ENCODE data around the gene SCN1A. TPM values are rescaled to one million over a fixed set of nuclear protein-coding genes. Genes with fewer than 3 reads are reported as not detected.

The SCN1A gene
- total RNA-seq, 1 donor from 2014 or later: not detected

DNA sequence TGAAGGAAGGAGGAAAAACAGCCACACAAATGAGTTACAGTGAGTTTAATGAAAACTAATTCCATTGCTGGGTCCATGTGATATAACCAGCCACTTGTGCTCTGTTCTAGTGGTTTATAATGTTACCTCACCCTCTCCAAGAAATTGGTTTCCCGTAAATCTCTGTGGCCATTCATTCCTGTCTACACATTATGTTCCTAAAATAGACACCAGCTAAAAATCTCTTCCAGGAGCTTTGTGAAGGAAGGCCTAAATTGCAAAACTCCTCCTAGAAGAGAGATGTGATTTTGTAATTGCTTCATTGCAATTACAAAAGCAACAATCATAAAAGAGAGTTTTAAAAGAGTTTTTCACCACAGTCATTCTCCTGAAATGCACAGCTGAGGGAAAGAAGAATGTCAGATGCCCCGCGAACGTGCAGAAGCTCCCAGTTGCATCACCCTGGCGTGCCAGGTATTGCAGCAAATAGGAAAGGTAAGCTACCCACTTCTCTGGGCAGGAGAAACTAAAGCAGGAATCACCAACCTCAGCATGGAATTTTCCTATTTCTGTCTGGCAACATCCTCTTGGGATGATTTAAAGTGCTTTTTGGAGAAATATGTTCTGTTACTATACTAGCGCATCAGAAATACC is 1.7 kb downstream of the SCN1A start:
- Mint-ChIP-seq H3K4me3 (ENCODE audit: unreplicated experiment) (no peak overlapping the region), H3K9me3 (ENCODE audit: unreplicated experiment) (no peaks in the 10 kb centered on the region), H3K27me3 (ENCODE audit: unreplicated experiment) (peaks cover 22% of the 10 kb centered on the region), H3K36me3 (ENCODE audit: unreplicated experiment) (no peaks in the 10 kb centered on the region), H3K27ac (ENCODE audit: unreplicated experiment) (no peak overlapping the region), H3K4me1 (ENCODE audit: unreplicated experiment) (peaks cover 4% of the 10 kb centered on the region)
- no peak for DNase-seq (ENCODE audit: extremely low spot score, unreplicated experiment)
- TF ChIP-seq, protein P1, sequence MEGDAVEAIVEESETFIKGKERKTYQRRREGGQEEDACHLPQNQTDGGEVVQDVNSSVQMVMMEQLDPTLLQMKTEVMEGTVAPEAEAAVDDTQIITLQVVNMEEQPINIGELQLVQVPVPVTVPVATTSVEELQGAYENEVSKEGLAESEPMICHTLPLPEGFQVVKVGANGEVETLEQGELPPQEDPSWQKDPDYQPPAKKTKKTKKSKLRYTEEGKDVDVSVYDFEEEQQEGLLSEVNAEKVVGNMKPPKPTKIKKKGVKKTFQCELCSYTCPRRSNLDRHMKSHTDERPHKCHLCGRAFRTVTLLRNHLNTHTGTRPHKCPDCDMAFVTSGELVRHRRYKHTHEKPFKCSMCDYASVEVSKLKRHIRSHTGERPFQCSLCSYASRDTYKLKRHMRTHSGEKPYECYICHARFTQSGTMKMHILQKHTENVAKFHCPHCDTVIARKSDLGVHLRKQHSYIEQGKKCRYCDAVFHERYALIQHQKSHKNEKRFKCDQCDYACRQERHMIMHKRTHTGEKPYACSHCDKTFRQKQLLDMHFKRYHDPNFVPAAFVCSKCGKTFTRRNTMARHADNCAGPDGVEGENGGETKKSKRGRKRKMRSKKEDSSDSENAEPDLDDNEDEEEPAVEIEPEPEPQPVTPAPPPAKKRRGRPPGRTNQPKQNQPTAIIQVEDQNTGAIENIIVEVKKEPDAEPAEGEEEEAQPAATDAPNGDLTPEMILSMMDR (IDR thresholded peaks at IDR 0.05): no peak

DNA sequence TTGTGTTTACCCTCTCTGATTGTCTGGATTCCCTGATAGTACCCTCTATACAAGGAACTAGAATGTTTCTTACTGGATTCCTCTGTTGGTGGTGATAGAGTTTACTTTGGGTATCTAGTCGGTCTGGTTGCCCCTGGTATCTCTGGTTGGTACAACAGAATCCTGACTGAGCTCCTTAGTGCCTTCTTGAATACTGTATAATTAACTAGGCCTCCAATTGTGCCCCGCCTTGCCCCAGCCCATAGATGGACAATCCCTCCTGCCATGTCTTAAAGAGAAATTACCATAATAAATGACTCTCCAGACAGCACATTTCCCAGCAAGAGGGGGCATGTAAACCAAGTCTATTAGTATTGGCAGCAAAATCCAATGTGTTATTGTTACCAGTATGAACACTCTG is 2.3 kb downstream of the SCN1A start:
- H3K9me3 Mint-ChIP-seq (ENCODE audit: unreplicated experiment): no peaks in the 10 kb centered on the region

DNA sequence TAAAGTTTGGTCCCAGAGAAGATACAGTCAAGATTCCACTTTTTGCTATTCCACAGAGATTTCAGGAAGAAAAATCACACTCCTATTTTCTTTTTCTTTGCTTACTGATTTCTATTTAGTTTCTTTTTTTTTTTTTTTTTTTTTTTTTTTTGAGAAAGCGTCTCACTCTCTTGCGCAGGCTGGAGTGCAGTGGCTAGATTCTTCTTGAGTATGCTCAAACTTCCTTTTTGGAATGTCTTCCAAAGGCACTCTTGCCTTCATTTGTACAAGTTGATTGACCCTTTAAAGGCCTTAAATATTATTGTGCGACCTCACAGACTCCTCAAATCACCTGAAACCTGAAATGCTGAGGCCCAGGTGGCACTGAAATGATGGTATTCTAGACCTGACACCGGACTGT is 9.6 kb downstream of the SCN1A start:
- Mint-ChIP-seq H3K36me3 (ENCODE audit: unreplicated experiment) (peaks cover 2% of the 10 kb centered on the region), H3K9me3 (ENCODE audit: unreplicated experiment) (no peaks in the 10 kb centered on the region), H3K4me3 (ENCODE audit: unreplicated experiment) (no peak overlapping the region), H3K4me1 (ENCODE audit: unreplicated experiment) (peaks cover 3% of the 10 kb centered on the region), H3K27me3 (ENCODE audit: unreplicated experiment) (no peaks in the 10 kb centered on the region), H3K27ac (ENCODE audit: unreplicated experiment) (no peak overlapping the region)
- no peak for DNase-seq (ENCODE audit: extremely low spot score, unreplicated experiment)
- TF ChIP-seq, protein P1 (IDR thresholded peaks at IDR 0.05): no peak

More for the DNA sequence above, 2.3 kb downstream of the SCN1A start:
- Mint-ChIP-seq H3K4me1 (ENCODE audit: unreplicated experiment) (peaks cover 4% of the 10 kb centered on the region), H3K36me3 (ENCODE audit: unreplicated experiment) (no peaks in the 10 kb centered on the region), H3K27me3 (ENCODE audit: unreplicated experiment) (peaks cover 18% of the 10 kb centered on the region), H3K27ac (ENCODE audit: unreplicated experiment) (no peak overlapping the region), H3K4me3 (ENCODE audit: unreplicated experiment) (no peak overlapping the region)
- DNase-seq (ENCODE audit: extremely low spot score, unreplicated experiment): no peak
- TF ChIP-seq, protein P1 (IDR thresholded peaks at IDR 0.05): no peak

DNA sequence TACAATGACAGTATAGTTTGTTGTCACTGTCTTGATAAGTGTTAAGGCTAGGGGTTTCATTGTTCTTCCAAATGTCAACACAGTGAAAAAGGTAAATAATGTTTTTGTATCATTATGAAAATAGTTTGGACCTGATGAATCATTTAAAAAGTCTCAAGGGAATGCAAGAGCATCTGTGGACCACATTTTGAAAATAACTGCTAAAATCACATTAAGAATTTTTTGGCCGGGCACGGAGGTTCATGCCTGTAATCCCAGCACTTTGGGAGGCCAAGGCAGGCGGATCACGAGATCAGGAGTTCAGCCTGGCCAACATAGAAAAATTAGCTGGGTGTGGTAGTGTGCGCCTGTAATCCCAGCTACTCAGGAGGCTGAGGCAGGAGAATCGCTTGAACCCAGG is 10.3 kb downstream of the SCN1A start:
- H3K4me3 Mint-ChIP-seq (ENCODE audit: unreplicated experiment): no peak overlapping the region
- H3K36me3 Mint-ChIP-seq (ENCODE audit: unreplicated experiment): peaks cover 2% of the 10 kb centered on the region
- H3K9me3 Mint-ChIP-seq (ENCODE audit: unreplicated experiment): no peaks in the 10 kb centered on the region
- H3K27me3 Mint-ChIP-seq (ENCODE audit: unreplicated experiment): no peaks in the 10 kb centered on the region
- TF ChIP-seq, protein P1 (IDR thresholded peaks at IDR 0.05): no peak
- peaks cover 3% of the 10 kb centered on the region for H3K4me1 Mint-ChIP-seq (ENCODE audit: unreplicated experiment)
- no peak overlapping the region for H3K27ac Mint-ChIP-seq (ENCODE audit: unreplicated experiment)
- no peak for DNase-seq (ENCODE audit: extremely low spot score, unreplicated experiment)

DNA sequence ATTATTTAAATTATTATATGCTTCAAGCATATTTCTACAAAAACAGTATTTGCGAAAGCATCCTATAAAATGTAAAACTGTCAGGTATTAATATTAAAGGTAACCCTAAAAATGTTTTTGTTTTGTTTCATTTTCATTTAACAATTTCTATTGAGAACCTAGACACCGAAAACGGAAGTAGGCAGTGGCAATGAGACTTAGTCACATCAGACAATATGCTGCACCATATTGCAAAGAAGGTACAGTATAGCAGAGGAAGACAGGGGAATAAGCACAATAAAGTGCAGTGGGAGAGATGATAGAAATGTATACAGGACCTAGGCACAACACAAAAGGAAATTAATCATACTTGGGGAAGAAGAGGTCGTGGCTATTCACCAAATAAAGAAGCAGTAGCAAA is 12.2 kb downstream of the SCN1A start:
- no peak overlapping the region for H3K27ac Mint-ChIP-seq (ENCODE audit: unreplicated experiment)

More for the DNA sequence above, 12.2 kb downstream of the SCN1A start:
- Mint-ChIP-seq H3K4me3 (ENCODE audit: unreplicated experiment) (no peak overlapping the region), H3K4me1 (ENCODE audit: unreplicated experiment) (peaks cover 3% of the 10 kb centered on the region), H3K36me3 (ENCODE audit: unreplicated experiment) (peaks cover 2% of the 10 kb centered on the region), H3K27me3 (ENCODE audit: unreplicated experiment) (no peaks in the 10 kb centered on the region), H3K9me3 (ENCODE audit: unreplicated experiment) (peaks cover 5% of the 10 kb centered on the region)
- TF ChIP-seq, protein P1 (IDR thresholded peaks at IDR 0.05): no peak
- no peak for DNase-seq (ENCODE audit: extremely low spot score, unreplicated experiment)
